NOMO-1 treated with dmso at 0.1 percent for 144 hours (cell line): ENCODE results near the gene ATP2B1.
A peak's percentile ranks its signal among the peaks of the same experiment; 100 is the strongest.

Source experiments
- DNase-seq: peaks from one replicate; lab custom pipeline; 2025; ENCODE audit not compliant: unreplicated experiment; lab: John Stamatoyannopoulos, UW

The ATP2B1 gene

DNA sequence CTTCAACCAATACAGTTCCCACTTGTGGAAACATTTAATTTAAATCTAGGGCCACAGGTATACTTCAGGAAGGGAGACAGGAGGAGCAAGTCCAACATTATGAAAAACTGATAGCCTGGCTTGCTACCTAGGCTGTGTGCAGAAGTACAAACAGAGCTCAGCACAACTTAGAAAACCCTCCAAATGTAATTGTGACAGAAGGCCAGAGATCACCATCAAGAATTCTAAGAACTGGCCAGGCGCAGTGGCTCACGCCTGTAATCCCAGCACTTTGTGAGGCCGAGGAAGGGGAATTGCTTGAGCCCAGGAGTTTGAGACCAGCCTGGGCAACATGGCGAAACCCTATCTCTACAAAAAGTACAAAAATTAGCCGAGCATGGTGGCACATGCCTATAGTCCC, 14.1 kb downstream of the ATP2B1 start:
- DNase-seq = no peak

DNA sequence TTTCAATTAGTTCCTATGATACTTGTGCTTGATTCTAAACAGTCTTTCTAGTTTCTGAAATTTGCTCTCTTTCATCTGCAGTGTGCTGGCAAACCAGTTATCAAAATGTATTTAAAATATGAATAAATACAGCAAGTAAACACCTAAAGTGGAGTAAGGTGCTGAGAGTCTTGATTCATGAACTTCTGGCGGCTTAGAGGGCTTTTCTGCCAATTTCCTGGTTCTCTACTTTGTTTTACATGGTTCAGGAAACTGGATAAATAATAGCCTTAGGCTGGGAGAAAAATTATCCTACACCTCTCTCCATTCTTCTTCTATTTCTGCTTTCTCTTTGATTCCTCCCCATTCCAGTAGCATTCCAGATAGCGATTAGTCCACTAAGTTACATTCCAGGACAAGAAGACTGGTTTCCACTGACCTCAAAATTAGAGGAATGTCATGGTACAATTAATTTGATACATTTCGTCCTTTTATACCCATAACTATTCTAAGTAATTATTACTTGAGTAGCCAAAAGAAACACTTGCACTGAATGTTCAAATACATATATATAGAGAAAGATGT, 14.9 kb downstream of the ATP2B1 start:
- no peak for DNase-seq

DNA sequence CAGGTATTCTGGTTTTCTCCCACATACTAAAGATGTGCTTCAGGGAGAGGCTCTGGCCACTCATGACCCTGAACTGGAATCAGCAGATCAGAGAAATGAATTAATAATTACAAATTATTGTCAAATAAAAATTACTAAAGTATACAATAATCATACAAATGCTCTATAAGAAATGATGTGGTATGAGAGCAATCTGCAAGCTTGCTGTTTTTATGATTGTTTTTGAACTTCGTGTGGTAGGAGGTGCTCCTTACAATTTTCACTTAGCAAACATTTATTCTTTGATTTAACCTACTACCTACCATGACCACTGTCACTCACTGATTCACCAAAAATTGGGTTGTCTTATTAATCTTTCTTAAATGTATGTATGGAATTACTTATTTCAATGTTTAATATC, 16.2 kb downstream of the ATP2B1 start:
- DNase-seq = no peak

DNA sequence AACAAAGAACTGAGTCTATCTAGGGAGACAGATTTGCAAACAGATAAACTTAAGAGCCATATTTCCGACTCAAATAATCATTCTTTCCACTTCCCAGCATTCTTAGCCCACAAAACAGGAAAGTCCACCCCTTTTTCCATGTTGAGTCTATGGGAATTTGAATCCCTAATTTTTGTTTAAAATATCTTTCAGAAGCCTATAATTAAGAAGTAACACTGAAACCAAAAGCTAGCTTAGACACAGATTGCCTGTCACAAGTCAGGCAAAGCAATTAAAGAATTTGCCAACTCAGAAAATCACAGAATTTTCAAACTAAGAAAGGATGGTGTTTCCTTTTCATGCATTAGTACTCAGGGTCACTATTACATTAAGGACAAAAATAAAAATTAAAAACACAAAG, 17.0 kb downstream of the ATP2B1 start:
- no peak for DNase-seq

DNA sequence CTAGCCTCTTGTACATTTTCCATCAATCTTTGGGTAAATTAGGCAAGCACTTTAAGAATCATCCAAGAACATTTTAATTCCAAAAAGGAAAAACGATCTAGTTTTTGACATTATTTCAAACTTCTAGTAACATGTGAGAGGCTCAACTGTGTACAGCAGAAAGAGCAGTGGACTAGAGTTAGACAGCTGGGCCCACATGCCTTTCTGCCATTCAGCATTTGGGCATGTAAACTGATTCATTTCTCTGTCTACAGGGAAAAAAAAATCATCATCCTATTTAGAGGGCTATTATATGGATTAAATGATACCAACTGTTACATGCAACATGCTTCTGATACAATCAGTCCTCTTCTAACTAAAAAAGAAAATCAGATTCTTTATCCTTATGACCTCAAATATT, 17.7 kb downstream of the ATP2B1 start:
- DNase-seq = no peak

DNA sequence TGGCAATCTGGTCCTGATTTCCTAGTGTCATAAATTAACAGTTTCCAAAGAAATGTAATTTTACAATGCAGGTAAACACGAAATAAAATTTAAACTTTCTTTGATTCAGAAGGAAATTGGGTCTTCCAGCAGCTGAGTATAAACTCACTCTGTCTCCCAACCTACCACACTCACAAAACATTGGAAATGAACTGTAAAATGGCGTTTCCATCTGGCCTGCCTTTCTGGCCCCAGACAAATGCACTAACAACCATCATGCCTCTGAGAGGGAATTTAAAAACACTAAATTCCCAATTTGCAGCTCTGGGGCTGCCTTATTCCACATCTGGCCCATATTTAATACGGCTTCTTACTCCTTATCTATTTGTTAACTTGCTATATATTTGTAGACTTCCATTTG, 19.3 kb downstream of the ATP2B1 start:
- no peak for DNase-seq

DNA sequence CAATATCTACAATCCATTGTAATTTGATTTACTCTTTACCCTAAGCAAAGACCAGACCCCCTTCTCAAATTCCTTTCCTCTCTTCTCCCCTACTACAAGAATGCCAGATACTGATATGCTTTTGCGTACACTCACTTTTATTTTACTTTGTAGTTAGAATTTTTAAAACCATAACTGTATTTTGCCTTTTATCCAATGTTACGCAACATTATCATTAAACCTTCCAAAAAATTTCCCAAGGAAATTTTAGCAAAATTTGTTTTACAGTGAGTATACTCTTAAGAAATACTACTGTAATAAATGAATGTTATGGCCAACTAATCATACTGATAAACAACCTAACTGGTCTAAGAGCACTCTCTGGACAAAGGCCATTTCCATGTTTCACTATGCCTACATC, 22.3 kb downstream of the ATP2B1 start:
- DNase-seq = no peak

DNA sequence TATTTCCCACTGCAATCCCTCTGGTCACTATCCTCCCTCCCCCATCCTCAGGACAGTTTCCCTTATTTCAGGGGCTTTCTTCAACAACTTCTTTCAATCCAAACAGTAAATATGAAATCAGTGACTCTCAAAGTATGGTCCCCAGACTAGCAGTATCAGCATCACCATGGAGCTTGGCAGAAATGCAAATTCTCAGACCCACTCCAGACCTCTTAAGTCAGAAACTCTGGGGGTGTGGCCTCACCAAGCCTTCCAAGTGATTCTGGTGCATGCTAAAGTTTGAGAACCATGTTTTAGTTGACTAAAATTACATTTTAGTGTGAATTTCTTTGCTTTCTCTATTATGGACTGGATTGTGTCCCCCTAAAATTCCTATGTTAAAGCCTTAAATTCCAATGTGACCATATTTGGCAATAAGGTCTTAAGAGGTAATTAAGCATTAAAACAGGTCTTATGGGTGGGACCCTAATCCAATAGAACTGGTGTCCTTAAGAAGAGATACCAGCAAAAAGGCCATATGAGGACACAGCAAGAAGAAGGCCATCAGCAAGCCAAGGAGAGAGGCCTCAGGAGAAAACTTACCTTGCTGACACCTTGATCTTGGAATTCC, 23.2 kb downstream of the ATP2B1 start:
- no peak for DNase-seq

DNA sequence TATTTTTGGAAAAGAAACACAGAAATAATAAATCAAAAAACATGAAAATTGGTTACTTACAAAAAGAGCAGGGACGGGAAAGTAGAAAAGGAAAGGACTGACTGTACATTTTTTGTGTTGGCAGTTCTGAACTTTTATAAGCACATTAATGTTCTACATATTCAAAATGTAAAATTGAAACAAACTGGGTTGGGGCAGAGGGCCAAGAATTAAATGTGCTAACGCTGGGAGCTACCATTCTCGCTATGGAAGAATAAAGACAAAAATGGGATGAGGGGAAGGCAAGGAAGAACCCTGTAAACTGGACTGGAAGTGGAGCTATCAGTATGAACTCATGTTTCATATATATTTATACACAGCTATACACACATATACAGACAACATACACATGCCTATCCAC, 24.5 kb downstream of the ATP2B1 start:
- DNase-seq = no peak

DNA sequence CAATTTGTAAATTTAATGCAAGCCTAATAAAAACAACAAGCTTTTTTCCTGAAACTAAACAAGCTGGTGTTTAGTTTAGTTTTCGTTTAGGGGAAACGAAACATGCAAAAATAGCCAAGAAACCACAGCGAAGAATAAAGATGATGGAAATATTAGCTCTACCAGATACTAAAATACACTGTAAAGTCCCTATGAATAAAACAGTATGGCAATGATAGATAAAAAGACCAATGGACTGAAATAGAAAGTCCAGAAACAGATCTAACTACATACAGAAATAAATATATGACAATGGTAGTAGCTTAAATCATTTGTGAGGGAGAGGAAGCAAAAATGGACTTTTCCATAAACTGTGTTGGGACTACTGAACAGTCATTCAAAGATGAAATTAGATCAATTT, 26.4 kb downstream of the ATP2B1 start:
- DNase-seq = no peak

DNA sequence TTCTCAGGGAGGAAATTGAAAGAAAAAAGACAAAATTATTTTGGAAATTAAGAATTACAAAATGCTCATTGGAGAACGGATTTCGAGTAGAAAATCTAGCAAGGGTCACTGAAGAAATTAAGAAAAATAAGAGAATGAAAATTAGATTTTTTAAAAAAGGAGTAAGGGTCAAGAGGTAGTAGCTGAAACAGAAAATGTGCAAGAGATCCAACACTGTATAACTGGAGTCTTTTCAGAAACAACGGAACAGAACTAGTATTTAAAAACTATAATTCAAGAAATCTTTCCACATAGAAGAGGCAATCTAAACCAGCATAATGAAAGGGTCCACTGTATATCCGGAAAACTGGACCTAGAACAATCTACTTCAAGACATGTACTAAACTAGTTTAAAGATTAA, 28.2 kb downstream of the ATP2B1 start:
- DNase-seq = no peak

DNA sequence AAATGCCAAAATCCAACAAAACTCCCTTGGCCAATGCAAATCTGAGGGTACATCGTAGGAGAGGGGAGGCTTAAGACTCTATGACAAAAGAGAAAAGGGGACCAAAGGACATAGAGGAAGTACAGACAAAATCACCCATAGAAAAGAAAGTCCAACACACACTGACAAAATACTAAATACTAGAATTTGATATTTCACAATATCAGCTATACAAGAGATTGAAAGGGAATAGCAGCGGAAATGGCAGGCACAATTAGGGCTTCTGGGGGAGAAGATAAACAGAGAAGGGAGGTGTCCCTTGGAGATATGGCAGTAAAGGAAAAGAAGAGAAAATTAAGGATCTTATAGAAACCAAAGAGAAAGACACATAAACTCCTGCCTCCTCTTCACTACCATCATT, 29.0 kb downstream of the ATP2B1 start:
- DNase-seq = no peak

DNA sequence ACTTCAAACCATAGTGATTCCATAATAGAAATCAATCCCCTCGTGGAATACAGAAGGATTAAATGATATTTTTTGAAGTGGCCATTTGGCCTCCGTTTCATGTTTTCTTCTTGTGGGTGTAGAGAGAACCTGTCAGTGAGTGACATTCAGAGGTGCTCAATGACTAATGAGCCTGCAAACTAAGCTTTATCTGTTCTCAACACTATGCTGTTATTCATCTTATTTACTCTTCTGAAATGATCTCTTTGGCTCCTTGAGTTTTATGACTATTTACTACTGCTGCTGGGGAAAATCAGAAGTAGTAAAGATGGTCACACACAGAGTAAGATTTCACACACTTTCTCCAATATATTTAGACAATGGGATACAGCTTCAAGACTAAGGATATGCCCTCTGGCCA, 30.4 kb downstream of the ATP2B1 start:
- no peak for DNase-seq

DNA sequence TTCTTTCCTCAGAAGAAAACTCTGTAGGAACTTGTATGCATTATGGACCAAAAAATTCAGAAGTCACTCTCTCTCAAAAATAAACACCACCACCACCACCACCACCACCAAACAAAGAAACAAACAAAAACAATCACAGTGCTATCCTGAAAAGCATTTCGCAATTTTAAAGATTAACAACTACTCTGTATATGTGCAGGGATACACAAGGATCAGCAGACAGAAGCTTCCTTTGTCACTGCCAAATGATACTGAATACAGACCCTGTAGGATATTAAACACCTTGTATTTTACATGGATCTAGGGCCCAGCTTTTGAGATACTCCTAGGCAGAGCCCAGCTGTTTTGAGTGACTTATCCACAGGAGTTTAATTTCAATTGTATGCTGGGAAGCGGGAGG, 31.7 kb downstream of the ATP2B1 start:
- no peak for DNase-seq

DNA sequence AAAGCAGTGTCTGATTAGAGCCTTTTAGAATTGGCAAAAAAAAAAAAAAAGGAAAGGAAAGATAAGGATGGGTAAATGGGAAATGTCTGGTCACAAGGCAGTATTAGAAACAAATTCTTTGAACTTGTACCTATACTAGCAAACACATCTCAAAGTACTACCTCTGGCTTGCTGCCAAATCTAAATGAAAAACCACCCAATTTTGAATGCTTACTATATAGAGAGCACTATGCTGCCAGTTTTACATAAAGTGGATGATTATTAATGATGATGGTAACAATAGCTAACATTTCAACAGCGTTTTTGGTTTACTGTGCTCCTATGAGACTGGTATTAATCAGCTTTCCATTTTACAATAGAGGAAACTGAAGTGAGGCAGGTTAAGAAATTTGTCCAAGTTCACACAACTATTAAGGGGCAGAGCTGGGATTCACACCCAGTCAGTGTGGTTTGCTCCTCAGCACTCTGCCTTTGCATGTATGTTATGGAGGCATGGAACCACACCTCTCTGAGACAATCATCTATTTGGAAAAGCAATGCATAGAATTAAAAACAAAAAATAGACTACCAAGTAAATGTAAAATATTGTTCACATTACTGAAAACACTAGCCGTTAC, 34.2 kb downstream of the ATP2B1 start:
- no peak for DNase-seq

DNA sequence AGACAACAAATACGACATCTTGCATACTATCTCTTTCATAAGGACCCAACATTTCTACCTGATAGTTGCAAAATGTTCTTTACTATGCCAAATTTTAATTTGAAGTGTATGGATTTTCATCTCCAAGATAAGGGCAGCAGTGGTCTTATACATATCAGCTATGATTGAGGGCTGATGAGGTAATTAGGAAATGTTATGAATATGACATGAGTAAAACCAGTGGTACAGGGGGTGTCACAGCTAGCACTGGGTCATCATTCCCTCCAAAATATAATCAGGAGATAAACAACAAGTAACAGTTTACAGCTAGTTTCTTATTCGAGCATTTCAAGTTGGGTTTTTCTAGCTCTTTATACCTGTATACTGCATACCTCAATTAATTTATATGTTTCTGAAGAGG, 35.0 kb downstream of the ATP2B1 start:
- no peak for DNase-seq

DNA sequence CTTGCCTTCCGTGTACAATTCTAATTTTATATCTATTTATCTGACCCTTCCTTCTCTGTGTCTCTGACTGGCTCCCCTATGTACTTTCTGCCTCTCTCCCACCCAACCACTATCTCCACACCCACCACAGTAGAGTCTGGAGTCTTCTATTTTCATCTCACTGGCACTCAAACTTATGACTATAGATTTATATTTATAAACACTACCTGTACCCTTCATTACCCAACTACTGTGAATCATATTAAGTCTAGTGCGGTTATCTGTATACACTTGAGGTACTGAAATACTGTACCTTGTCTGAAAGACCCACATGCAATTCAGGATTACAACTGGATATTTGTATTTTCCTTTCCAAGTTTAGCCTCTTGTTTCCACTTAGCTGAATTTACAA, 36.1 kb downstream of the ATP2B1 start:
- DNase-seq = no peak

DNA sequence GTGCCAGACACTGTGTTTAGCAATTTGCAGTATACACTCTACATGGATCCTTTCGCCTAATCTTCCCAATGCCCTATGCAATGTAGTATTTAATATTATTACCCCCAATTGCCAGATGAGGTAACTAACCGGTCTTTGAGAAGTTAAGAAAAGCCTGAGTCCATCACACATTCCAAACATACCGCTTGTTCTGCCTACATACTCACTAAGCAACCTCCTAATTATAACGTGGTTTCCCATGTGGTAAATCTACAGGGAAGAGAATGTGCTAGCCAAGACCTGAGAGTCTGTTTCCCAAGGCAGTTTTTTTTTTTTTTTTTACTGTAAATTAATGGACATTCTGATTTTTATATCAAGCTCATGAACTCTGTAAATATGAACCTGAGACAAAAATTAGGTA, 37.2 kb downstream of the ATP2B1 start:
- DNase-seq = no peak

DNA sequence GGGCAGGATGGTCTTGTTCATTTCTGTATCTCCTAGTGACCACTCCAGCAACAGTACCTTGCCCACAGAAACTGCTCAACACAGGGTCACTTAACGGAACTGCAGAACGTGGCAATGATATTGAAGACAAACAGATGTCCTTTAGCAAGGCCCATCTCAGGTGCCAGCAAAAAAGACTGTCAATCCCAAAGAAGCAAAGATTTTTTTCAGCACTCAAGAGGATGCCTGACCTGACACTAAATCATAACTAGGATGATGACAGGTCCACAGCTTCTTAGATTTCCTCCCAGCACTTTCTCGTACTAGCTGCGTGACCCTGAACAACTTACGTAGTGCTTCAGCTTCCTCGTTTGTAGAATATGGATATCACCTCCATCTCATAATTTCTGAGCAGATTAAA, 39.4 kb downstream of the ATP2B1 start:
- no peak for DNase-seq

DNA sequence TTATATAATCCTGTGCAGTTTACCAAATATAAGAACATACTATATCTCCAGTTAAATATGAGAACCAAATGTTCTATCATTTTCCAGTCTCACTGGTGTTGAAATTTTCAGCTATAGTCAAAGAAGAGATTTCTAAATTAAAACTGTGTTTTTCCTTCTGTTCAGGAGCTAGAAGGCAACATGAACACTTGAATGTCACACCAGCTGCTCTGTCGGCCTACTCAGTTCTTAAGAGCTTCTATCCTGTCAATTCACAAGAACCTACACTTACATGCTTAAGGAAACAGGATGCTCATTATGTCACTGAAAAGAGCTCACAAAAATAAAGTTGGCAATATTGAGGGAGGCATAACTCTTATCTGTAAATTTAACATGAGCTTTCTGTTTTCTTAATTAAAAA, 43.1 kb downstream of the ATP2B1 start:
- DNase-seq = no peak

DNA sequence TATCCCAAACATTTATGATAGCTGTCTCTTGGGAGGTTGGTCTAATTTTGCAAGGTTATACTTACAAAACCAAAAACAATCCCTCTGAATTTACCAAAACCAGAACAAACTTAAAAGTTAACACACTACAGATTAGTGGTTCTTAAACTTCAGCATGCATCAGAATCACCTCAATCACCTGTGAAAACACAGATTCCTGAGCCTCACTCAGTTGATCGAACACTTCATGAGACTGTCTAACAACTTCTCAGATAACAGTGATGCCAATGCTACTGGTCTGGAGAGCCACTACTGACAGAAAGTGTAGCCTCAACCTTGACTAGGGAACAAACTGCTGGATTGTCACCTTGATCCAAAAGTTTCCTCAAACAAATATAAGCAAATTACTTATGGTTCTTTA, 44.2 kb downstream of the ATP2B1 start:
- no peak for DNase-seq

DNA sequence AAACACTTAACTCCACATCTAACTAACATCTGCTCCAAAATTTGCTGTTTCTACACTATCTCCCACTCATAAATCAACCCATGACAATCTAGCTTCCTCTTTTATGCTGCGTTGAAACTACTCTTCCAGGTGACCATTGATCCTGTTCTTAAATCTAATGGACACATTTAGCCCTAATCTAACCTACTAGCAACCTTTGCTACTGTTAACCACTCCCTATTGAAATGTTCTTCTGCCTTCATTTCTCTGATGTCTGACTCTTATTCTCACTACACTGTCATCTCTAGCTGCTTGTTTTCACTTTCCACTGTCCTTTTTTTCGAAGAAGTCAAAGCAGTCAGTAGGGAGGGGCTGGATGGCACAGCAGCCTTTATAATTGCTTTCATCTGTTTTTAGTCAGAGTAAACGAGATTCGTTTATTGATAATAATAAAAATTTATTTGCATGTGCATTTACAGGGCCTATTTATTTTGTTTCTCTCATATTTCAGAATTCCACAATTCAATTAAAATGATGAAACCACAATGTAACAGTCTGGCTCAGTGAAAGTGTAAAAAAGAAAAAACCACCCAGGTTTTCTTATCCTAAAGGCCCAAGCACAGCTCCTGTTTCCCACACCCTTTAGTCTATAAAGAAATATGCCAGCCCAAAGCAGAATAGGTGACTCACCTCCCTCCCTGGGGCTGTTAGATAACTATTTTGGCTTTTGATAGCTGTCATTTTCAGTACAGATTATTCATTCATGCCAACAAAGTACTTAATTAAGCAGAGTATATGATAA, 44.9 kb downstream of the ATP2B1 start:
- DNase-seq = peak; percentile 60
